NCI-H2029 (cell line): Measurements from ENCODE around the gene MYOZ1.
"Not testable (repeated sequence)": the region's sequence is repeated elsewhere in the genome, so short reads cannot be mapped to it uniquely, and the experiment has no call there.

ENCODE experiments used
- DNase-seq: peaks from one replicate; lab custom pipeline; 2025; lab: John Stamatoyannopoulos, UW

Gene MYOZ1

DNA sequence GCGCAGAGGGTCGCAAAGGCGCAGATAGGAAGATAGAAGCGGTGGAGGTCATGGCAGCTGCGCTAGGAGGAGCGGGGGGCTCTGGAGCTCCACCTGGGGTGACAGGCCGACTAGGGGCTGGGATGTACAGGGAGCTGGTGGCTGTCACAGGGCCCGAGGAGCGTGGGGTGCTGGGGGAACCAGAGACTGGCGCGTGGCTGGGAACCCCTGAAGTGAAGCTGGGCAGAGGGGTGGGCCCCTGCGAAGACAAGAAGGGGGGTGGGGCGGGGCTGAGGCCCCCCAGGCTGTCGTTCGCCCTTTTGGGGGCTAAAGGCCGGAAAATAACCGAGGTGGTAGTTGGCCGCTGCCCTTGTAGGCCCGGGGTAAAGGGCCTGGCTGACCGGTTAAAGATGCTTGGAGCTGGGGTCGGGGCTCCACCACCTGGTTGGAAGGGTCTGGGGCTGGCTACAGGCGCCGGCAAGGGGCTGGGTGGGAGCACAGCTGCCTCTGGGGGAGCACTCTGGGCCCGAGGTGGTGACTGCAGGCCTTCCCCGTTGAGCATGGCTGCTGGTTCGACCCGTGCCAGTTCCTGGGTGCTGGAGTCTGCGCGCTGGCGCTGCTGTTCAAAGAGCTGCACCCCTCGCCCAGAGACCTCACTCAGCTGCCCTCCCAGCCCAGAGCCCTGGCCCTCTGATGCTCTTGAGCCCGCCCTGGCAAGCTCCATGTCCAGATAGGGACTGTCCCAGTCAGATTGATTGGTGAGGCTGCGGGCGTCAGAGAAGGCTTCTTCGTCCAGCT is 6.8 kb upstream of the MYOZ1 start:
- DNase-seq = no peak

DNA sequence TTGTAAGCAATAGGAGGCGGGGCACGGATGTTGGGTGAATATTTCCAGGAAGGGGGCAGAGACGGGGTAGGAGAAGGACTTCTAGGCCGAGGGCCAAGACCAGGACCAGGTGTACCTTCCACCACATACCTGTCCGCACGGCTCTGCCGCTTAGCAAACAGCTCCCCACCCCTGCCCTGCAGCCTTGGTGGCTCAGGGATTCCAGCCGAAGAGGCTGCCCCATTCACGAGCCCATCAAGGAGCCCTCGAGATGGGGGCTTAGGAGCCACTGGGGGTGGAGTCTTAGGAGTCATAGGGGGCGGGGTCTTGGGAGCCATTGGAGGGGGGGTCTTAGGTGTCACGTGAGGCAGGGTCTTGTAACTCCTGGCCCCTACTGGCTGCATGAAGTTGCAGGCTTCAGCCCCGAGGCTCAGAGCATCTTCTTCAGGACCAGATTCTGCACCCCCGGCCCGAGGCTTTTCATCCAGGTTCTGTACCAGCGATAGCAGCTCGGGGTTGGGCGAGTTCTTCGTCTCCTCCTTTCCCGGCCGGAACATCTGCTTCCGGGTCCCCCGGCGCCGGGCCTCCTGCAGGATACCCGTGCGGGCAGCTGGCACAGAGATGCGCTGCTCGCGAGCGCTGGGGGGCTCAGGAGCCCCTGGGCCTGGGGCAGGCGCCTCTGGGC is 6.1 kb upstream of the MYOZ1 start:
- peak; percentile 26 for DNase-seq

DNA sequence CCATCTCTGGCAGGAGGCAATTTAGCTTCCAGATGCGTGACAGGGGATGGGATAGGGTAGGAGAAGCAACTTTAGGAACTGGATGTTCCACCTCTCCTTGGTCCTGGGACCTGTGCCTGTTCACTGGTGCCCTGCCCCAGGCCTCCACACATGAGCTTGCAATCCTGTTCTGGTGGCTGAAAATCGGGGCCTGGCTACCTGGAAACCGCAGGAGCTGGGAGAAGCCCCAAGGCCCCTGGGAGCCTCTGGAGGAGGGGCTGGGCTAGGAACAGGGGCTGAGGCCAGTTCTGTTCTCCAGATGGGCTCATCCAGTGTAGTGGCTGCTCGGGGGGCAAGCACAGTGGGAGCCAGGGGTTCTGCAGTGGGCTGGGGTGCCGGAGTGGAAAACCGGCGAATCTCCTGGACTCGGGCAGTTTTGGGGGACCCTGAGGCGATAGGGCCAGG is 5.3 kb upstream of the MYOZ1 start:
- DNase-seq = no peak

DNA sequence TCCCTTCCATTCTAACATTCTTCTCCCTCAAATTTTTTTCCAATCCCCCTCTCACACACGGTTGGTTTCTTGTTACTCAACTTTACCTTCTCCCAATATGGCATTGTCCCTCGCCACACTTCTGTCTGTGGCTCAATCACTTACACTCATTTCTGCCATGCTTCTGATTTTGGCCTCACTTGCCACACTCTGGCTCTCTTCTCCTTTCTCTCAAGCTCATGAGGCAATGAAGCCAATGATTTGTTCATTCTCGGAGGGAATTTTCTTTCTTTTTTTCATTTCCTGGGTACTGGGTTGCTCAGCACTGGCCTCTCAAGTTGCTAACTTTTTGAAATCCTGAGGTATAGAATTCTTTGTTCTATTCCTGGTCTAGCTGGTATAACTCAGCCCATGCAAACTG is 4.0 kb upstream of the MYOZ1 start:
- no peak for DNase-seq

DNA sequence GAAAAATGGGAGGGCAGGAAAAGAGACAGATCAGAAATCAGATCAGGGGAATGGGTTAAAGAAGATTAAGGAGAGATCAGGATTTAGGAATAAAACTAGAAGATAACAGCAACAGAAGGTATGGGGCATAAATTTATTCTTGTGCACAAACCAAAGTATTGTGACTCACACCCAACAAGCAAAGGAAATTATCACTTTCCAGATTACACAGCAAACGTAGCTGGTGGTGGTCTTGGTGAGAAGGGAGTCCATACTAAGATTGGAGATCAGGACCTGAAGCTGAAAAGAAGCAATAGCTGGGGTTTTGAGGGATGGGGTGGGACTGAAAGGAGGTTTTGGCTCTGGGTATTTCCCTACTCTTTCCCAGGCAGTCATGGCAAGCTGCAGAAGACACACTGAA is 3.5 kb upstream of the MYOZ1 start:
- no peak for DNase-seq

DNA sequence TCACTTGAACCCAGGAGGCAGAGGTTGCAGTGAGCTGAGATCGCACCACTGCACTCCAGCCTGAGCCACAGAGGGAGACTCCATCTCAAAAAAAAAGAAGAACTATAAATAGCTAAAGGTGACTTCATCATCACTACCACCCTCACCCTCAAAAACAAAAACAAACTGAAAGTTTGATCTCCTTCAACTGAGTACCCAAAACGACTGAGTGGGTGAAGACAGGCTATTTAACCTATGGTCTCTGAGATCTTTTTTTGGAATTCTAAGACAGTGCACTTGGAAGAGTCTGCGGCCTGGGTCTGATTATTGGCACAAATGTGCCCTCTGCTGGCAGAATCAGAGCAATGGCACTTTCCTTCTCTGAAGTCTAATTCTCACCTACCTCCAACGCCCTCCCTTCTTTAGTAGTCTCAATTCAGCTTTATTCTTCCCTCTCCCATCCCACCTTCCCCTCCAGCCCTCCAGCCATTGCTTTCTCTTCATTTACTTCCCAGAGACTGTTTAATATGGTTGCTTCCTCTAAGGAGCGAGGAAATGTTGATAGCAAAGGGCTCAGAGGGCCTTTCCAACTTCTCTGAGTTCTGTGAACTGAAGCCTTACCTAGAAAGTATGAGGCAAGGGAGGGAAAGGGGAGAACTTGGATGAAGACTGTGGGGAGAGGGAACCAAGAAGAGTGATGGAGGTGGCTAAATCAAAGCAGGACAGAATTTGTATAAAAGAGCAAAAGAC is 2.9 kb upstream of the MYOZ1 start:
- DNase-seq = peak; percentile 11

DNA sequence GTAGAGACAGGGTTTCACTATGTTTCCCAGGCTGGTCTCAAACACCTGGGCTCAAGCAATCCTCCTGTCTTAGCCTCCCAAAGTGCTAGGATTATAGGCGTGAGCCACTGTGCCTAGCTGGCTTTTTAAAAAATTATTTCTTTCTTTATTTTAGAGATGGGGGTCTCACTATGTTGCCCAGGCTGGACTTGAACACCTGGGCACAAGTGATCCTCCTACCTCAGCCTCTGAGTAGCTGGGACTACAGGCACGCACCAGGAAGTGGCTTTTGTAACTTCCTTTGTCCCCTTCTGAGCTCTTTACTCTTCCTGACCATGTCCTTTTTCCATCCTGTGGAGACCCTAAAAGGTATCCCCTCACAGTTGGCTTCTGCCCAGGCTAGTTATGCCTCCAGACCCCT is 2.1 kb upstream of the MYOZ1 start:
- DNase-seq = no peak

DNA sequence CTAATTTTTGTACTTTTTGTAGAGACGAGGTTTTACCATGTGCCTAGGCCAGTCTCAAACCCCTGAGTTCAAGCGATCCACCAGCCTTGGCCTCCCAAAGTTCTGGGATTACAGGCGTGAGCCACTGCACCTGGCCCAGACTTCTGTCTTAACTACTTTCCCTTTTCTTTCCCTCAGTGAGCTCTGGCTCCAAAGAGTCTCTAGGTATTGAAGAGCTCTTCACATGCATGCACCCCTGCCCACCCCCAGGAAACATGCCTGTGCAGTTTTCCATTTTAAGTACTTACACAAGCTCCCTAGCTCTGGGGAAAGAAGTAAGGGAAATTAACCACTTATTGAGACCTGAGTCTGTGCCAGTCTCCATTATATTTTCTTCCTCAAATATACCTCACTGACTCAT is 2.0 kb downstream of the MYOZ1 start:
- DNase-seq = no peak

DNA sequence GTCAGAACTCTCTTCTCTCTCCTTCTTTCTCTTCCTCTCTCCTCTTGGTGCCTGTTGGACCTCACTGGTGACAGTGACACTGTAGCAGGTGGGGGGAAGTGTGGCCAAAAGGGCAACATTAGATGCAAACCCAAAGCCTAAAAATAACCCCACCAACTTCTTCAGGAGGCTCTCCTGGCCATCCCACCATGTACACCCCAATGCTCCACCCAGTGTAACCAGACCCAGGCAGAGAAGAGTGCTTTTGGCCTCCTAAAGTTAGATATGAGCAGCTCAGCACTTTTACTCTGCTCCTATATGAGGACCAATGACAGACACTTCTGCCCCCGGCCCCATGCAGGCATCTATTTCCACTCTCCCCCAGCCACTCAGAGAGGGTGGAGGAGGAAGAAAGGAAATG is 5.5 kb downstream of the MYOZ1 start:
- no peak for DNase-seq

DNA sequence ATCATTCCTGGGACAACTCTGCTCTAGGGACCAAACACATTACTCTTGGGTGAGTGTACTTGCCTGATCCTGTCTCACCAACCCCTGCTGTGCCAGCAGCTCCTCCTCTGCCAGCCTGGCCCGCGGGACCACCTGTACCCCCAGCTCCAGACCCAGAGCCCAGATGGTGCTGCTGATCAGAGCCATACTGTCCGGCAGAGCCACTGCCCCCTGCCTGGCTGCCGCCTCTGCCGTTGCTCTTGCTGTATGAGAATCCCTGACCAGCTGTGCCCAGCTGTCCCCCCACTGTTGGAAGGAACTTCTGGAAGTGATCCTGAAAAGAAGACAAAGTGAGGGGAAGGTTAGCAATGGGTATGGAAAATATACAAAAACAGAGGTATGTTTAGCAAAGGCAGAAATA is 6.9 kb downstream of the MYOZ1 start:
- DNase-seq = no peak

DNA sequence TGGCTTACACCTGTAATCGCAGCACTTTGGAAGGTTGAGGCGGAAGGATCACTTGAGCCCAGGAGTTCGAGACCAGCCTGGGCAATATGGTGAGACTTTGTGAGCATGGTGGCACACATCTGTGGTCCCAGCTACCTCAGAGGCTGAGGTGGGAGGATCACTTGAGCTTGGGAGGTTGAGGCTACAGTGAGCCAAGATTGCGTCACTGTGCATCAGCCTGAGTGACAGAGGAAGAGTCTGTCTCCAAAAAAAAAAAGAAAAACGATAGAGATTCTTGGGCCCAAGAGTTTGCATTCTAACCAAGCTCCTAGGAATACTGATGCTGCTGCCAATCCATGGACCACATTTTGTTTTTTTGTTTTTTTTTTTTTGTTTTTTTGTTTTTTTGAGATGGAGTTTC is 12.1 kb downstream of the MYOZ1 start:
- DNase-seq = no peak

DNA sequence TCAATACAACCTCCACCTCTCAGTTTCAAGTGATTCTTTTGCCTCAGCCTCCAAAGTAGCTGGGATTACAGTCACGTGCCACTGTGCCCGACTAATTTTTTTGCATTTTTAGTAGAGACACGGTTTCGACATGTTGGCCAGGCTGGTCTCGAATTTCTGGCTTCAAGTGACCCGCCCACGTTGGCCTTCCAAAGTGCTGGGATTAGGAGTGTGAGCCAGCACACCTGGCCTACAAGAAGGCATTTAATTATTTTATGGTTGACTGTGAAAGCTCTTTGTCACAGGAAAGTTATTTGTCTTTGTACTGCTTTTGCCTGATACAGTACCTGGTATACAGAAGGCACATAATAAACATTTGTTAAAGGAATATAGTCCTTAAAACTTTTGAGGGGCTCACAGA is 12.9 kb downstream of the MYOZ1 start:
- no peak for DNase-seq

DNA sequence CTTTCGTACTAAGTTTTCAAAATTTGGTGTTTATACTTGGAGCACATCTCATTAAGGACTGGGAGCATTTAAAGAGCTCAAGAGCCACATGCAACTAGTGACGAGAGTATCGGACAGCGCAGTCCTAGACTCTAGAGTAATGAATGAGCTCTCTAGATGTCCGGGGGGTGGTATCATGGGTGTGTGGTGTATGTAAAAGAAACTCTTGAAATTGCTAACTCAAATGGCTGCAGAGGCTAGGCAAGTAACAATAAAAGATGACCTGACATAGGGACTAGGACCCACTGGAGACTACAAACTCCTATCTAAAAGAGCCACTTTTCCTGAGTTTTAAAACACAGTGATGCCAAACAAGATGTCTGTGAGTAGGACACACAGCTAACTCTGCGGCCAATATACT is 14.0 kb downstream of the MYOZ1 start:
- no peak for DNase-seq

DNA sequence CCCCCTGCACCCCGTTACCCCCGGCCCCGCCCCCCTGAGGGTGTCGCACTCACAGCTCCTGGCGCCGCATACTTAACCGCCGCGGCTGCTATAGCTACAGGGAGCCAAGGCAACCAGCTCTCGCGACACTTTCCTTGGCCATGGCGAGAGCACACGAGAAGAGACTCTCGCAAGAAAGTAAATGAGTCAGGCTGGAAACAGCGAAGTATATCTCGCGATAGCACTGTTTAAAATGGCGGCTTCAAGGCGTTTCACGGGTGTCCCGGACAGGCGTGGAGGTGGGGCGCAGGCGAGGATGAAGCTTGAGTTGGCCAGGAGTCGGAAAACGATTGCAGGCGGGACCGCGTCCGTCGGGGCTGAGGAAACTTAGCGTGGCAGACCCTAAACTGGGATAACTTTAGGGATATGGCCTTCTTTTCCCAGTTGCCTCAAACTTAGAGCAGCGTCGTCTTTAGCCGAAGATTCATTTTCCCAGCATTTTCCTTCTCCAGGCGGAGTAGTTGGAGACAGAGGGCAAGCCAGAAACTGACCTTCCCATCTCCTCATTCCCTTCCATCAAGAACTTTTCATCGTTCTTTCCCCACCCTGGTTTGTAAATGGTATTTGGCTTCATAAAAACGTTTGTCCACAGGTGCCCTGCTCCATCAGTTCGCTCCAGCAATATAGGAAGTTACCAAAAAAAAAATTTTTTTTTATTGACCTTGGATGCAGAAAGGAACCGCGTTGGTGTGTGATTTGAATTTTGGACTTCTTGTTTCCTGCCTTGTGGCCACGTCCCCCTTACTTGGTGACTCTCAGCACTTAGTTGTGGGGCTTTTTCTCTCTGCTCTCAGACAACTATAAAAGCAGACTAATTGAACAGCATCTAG is 15.2 kb downstream of the MYOZ1 start:
- peak; percentile 89 for DNase-seq

DNA sequence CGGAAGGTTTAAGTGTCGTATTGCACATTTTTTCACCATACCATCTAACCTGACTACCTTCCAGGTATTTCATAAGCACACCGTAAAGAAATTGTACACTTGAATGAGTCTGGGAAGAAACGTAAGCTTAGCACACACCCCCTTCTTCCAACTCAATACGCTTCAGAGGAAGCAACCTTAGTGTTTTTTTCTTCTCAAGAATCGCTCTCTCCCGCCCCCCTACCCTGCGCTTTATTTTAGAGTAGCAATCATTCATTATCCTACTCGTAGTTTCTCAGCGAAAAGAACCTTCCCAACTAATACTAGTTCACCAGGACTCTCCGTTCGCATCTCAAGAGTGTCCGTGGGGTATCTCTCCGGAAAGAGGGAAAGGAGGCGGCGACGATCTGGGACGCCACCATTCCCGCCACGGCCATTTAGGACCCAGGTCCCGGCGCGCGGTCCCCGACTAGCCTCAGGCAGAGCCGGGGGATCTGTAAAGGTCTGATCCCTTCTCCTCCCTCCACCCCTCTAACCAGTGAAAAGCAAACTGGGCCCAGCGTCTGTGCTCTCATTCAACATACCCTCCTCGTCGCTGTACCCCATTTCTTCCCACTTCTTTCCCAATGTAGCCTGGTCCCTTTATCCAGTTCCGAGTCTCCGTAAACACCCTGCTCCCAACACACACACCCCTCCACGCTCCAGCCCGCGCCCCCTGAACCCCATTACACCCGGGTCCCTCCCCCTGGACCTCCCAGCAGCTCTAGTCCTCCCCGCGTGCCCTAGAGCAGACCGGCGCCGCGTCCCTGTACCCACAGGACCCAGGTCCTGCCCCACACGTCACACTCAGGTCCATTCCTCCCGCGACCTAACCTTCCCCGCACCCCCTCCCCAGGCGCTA is 16.0 kb downstream of the MYOZ1 start:
- no peak for DNase-seq

DNA sequence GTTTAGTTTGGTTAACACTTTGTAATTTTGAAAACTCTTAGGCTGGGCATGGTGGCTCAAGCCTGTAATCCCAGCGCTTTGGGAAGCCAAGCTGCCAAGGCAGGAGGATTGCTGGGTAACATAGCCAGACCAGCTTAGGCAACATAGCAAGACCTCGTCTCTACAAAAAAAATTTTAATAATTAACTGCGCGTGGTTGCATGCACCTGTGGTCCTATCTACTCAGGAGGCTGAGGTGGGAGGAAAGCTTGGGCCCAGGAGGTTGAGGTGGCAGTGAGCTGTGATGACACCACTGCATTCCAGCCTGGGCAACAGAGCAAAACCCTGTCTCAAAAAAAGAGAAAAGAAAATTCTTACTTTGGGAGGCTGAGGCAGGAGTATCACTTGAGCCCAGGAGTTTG is 18.2 kb downstream of the MYOZ1 start:
- no peak for DNase-seq

DNA sequence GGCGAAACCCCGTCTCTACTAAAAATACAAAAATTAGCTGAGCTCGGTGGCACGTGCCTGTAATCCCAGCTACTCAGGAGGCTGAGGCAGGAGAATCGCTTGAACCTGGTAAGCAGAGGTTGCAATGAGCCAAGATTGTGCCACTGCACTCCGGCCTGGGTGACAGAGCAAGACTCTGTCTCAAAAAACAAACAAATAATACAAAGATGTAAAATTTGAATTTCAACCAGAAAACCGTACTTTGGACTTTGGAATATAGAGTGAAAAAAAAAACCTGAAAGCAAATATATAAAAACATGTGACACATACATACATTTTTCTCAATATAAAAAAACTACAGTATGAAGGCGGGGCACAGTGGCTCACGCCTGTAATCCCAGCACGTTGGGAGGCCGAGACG is 20.3 kb downstream of the MYOZ1 start:
- not testable (repeated sequence) for DNase-seq

DNA sequence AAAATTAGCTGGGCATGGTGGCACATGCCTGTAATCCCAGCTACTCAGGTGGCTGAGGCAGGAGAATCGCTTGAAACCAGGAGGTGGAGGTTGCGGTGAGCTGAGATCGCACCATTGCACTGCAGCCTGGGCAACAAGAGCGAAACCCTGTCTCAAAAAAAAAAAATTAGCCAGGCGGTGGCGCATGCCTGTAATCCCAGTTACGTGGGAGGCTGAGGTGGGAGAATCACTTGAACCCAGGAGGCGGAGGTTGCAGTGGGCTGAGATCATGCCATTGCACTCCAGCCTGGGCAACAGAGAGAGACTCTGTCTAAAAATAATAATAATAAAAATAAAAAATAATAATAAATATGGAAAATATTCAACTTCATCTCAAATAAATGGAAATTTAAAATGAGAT is 24.1 kb downstream of the MYOZ1 start:
- DNase-seq = not testable (repeated sequence)

DNA sequence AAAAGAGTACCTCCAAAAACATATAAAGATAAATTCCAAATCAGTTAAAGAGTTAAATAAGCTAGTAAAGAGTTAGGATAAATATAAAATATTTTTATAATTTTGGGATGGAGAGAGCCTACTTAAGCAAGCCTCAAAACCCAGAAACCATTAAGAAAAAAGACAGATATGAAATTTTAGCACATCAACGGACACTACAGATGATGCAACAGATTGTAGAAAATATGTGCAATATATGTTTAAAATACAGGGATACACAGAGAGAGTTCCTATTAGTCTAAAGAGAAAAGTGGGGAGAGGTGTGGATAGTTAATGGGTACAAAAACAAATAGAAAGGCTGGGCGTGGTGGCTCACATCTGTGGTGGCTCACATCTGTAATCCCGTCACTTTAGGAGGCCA is 26.6 kb downstream of the MYOZ1 start:
- no peak for DNase-seq

DNA sequence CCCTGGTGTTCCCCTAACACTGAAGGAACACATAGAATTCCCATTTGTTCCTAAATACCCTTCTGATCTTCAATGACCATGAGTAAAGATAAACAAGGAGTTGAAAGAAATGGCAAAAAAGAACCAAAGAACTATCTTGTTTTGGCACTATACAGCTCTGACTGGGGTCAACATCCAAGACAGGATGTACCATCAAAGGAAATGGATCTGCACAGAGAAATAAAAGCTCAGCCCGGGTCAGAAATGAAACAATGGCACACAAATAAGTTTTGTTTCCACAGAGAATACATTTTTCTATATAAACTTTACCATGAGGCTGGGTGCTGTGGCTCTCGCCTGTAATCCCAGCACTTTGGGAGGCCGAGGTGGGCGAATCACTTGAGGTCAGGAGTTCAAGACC is 32.2 kb downstream of the MYOZ1 start:
- DNase-seq = no peak

DNA sequence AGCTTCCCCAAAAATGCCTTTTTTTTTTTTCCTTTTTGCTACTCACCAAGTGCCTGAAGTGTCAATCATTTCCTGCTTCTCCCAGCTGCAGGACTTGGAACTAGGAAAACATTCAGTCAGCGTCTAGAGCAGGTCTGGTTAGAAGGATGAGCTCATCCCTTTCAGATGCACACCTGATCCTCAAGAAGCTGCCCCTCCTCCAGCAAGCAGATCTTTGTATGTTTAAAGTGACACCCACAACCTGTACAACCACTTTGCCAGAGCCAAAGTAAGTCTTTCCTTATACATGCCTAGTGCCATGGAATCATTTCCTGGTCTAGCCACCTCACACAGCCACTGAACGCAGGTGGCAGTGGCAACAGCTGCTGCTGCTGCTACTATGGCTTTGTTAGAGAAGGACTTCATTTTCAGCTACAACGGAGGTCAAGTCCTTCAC is 39.8 kb downstream of the MYOZ1 start:
- DNase-seq = peak; percentile 63
